HepG2 (cell line): ENCODE data around the gene INHA. TPM values are rescaled to one million over a fixed set of nuclear protein-coding genes. Genes with fewer than 3 reads are reported as not detected.

Experiments
- BRCA1 ChIP-seq: sonication (generic); formaldehyde crosslinking; IDR thresholded peaks from 2 replicates; pipeline ENCODE4 v1.4.0; 2020; ENCODE audit warnings: missing genetic modification reagents
- GMEB1 ChIP-seq: sonication (generic); formaldehyde crosslinking; IDR thresholded peaks from 2 replicates; pipeline ENCODE4 v1.5.1; 2020; ENCODE audit warnings: missing genetic modification reagents, mild to moderate bottlenecking, borderline replicate concordance
- IRF2 ChIP-seq: IDR thresholded peaks from 2 replicates; pipeline ENCODE4 v1.6.1; 2018; ENCODE audit warnings: missing genetic modification reagents, missing compliant biosample characterization
- JUN ChIP-seq: sonication (generic); formaldehyde crosslinking; IDR thresholded peaks from 2 replicates; pipeline ENCODE4 v1.4.0; 2020; ENCODE audit warnings: mild to moderate bottlenecking, missing genetic modification reagents
- POLR2AphosphoS5 ChIP-seq: IDR thresholded peaks from 2 replicates; pipeline ENCODE4 v1.6.1; 2012; ENCODE audit warnings: low read depth, low read length
- RNF2 ChIP-seq: fragments of 450-650 bp; conservative IDR thresholded peaks from 2 replicates; pipeline ENCODE4 v1.6.1; 2016; ENCODE audit warnings: low read depth
- SOX5 ChIP-seq: IDR thresholded peaks from 2 replicates; pipeline ENCODE4 v1.6.1; 2016; ENCODE audit warnings: borderline replicate concordance
- SP140L ChIP-seq: sonication (generic); formaldehyde crosslinking; IDR thresholded peaks from 2 replicates; pipeline ENCODE4 v1.4.0; 2020; ENCODE audit warnings: missing genetic modification reagents, borderline replicate concordance
- SRF ChIP-seq: IDR thresholded peaks from 2 replicates; pipeline ENCODE4 v1.6.1; 2011; ENCODE audit warnings: mild to moderate bottlenecking, low read depth, low read length, moderate library complexity
- STAG1 ChIP-seq: sonication (generic); formaldehyde crosslinking; IDR thresholded peaks from 2 replicates; pipeline ENCODE4 v1.4.0; 2020; ENCODE audit warnings: missing genetic modification reagents
- TSC22D2 ChIP-seq: sonication (generic); formaldehyde crosslinking; IDR thresholded peaks from 2 replicates; pipeline ENCODE4 v1.5.1; 2020; ENCODE audit warnings: missing genetic modification reagents, mild to moderate bottlenecking, borderline replicate concordance
- ZC3H13 ChIP-seq: sonication (generic); formaldehyde crosslinking; IDR thresholded peaks from 2 replicates; pipeline ENCODE4 v1.8.1; 2023; ENCODE audit warnings: mild to moderate bottlenecking, missing genetic modification reagents, moderate library complexity
- ZFP37 ChIP-seq: sonication (generic); formaldehyde crosslinking; IDR thresholded peaks from 2 replicates; pipeline ENCODE4 v1.4.0; 2020; ENCODE audit warnings: missing genetic modification reagents, borderline replicate concordance
- ZGPAT ChIP-seq: IDR thresholded peaks from 2 replicates; pipeline ENCODE4 v1.6.1; 2016; ENCODE audit warnings: mild to moderate bottlenecking
- ZNF672 ChIP-seq: sonication (generic); formaldehyde crosslinking; IDR thresholded peaks from 2 replicates; pipeline ENCODE4 v1.8.1; 2022; ENCODE audit warnings: missing genetic modification reagents
- polyA plus RNA-seq, 8 experiments: library from polyadenylated mRNA; depleted of rRNA in 3 of 8; stranded (reverse) in 7 of 8; unstranded in 1 of 8; fragments of >200 nt; fragmentation: Illumina TruSeq in 4 of 8; extraction: Trizol in 4 of 8; gene quantifications; 2 replicates each; pipeline versions ENCODE4 v1.2.1 to v1.2.3, GENCODE V29; 2011 to 2016; ENCODE audit warnings: low read depth in 4 of 8, missing spikeins in 1 of 8, mixed read lengths in 1 of 8; ENCODE audit not compliant: insufficient read depth in 1 of 8
- total RNA-seq, 5 experiments: library from RNA; depleted of rRNA; stranded (reverse); fragments of >200 nt; fragmentation: Illumina TruSeq; extraction: Trizol; gene quantifications; 2 replicates each; pipeline ENCODE4 v1.2.3, GENCODE V29; 2016; ENCODE audit warnings: low read depth in 1 of 5
- TF ChIP-seq, protein P1 (sequence below): sonication (generic); formaldehyde crosslinking; conservative IDR thresholded peaks from 2 replicates; pipeline ENCODE4 v1.4.0; 2020; ENCODE audit warnings: mild to moderate bottlenecking, missing genetic modification reagents, moderate library complexity

INHA gene
- total and polyA plus RNA-seq, 2 of the 13 experiments (the other 11 are each of a cell fraction or from before 2014, with no cell fraction given), result 4.1 to 15.2 TPM

DNA sequence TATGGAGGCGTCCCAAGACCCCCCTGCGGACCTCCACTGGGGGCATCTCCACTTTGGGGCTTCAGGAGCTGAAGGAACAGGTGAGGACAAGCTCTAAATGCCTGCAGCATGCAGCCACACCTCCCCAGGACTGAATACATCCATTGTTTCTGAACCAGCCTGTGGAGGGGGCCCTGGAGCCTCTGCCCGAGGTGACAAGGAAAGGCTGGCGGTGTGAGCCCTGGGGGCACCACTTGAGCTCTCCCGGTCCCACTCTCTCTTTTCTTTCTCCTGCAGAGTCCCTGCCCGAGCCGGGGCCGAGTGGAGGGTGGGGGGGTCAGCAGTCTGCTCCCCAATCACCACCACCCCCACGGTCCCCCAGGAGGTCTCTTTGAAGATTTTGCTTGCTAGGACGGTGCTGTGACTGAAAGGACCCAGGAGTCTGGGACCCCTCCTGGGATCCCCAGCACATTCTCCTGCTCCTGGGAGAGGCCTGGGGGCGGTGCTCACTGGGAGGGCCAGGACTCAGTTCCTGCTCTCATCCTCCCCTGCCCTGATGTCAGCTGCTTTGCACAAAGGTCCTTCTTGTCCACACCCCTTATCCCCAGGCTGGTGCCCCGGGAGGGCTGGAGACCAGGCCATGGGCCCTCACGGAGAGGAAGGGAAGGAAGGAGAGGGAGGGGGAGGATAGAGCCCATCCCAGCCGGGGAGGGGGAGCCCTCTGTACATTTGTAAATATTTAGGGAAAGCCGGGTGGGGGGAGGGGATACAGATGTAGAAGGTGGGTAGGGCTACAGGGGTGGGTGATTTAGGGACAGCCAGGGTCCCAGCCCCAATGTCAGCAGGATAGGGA lies 34.2 kb upstream of the INHA start (continued):
- TF ChIP-seq ZFP37 (CRISPR knock-in tag), result no peak
- peak; percentile 37 for TF ChIP-seq POLR2AphosphoS5
- peak; percentile 44 for TF ChIP-seq STAG1 (CRISPR knock-in tag)
- TF ChIP-seq ZNF672 (CRISPR knock-in tag), result no peak
- TF ChIP-seq IRF2 (CRISPR knock-in tag), result 0 out of 2 replicates have a peak, but pooled peaks have one; percentile 16
- no peak for TF ChIP-seq BRCA1 (CRISPR knock-in tag)
- TF ChIP-seq RNF2, result no peak
- no peak for TF ChIP-seq GMEB1 (CRISPR knock-in tag)
- TF ChIP-seq SRF, result no peak
- no peak for TF ChIP-seq SP140L
- TF ChIP-seq ZGPAT (CRISPR knock-in tag), result peak; percentile 20; the same call in 1 of the 2 replicates
- TF ChIP-seq SOX5 (CRISPR knock-in tag), result peak; percentile 20; the same call in 1 of the 2 replicates
- no peak for TF ChIP-seq JUN (CRISPR knock-in tag)
- TF ChIP-seq TSC22D2 (CRISPR knock-in tag), result peak; percentile 30; the same call in 1 of the 2 replicates
- TF ChIP-seq ZC3H13 (CRISPR knock-in tag), result peak; percentile 98
- TF ChIP-seq, protein P1, sequence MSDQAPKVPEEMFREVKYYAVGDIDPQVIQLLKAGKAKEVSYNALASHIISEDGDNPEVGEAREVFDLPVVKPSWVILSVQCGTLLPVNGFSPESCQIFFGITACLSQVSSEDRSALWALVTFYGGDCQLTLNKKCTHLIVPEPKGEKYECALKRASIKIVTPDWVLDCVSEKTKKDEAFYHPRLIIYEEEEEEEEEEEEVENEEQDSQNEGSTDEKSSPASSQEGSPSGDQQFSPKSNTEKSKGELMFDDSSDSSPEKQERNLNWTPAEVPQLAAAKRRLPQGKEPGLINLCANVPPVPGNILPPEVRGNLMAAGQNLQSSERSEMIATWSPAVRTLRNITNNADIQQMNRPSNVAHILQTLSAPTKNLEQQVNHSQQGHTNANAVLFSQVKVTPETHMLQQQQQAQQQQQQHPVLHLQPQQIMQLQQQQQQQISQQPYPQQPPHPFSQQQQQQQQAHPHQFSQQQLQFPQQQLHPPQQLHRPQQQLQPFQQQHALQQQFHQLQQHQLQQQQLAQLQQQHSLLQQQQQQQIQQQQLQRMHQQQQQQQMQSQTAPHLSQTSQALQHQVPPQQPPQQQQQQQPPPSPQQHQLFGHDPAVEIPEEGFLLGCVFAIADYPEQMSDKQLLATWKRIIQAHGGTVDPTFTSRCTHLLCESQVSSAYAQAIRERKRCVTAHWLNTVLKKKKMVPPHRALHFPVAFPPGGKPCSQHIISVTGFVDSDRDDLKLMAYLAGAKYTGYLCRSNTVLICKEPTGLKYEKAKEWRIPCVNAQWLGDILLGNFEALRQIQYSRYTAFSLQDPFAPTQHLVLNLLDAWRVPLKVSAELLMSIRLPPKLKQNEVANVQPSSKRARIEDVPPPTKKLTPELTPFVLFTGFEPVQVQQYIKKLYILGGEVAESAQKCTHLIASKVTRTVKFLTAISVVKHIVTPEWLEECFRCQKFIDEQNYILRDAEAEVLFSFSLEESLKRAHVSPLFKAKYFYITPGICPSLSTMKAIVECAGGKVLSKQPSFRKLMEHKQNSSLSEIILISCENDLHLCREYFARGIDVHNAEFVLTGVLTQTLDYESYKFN, result 0 out of 2 replicates have a peak, but pooled peaks have one; percentile 10
